Mammary epithelial cell (primary cell): ENCODE results near the gene AGPAT4.
A peak's percentile ranks its signal among the peaks of the same experiment; 100 is the strongest.

ENCODE experiments used
- CTCF ChIP-seq, 2 donors: IDR thresholded peaks in 1 of 2; conservative IDR thresholded peaks in 1 of 2; 2 replicates each; pipeline ENCODE4 v1.5.1; 2011 to 2012; ENCODE audit warnings: inconsistent platforms in 2 of 2, low read length in 2 of 2, mild to moderate bottlenecking in 2 of 2, control low read depth in 1 of 2, low read depth in 1 of 2; ENCODE audit not compliant: insufficient read depth in 1 of 2; ENCODE audit errors: extremely low read depth in 1 of 2
- EZH2 ChIP-seq: IDR thresholded peaks from 2 replicates; pipeline ENCODE4 v1.6.1; 2012; ENCODE audit warnings: low read length, inconsistent platforms, borderline replicate concordance

GRCh38 chr6:161152907-161153662 lies 120.8 kb downstream of the AGPAT4 start:
- TF ChIP-seq EZH2: no peak
- TF ChIP-seq CTCF (conservative IDR thresholded peaks at IDR 0.05 in 1 of 2, IDR thresholded peaks at IDR 0.05 in 1 of 2; ENCODE audit: extremely low read depth in 1 of 2, insufficient read depth in 1 of 2, low read depth in 1 of 2, low read length in 2 of 2): peak; percentile 46 to 64
